Activated CD8-positive, alpha-beta memory T cell treated with anti-CD3 and anti-CD28 coated beads, Interleukin-2, amount 50 U/mL, for 24 hours (primary cell): ENCODE results near the gene SMARCA1.

ENCODE experiments used
- DNase-seq: peaks from one replicate; pipeline ENCODE4 v3.0.0-alpha.2; 2020; ENCODE audit errors: extremely low read depth

The SMARCA1 gene

GRCh38 chrX:129461801-129462456 is 61.4 kb downstream of the SMARCA1 start:
- DNase-seq: no peak

GRCh38 chrX:129452523-129452922 is 70.8 kb downstream of the SMARCA1 start:
- no peak for DNase-seq

GRCh38 chrX:129450123-129450522 is 73.2 kb downstream of the SMARCA1 start:
- no peak for DNase-seq

- no peak for DNase-seq
Measured at GRCh38 chrX:129449148-129449547, 74.1 kb downstream of the SMARCA1 start.

GRCh38 chrX:129445436-129445835 is 77.9 kb downstream of the SMARCA1 start:
- DNase-seq: no peak

GRCh38 chrX:129433945-129434344 is 89.3 kb downstream of the SMARCA1 start:
- DNase-seq: no peak

- DNase-seq: no peak
Measured at GRCh38 chrX:129433461-129433860, 89.8 kb downstream of the SMARCA1 start.

GRCh38 chrX:129427267-129427666 is 96.0 kb downstream of the SMARCA1 start:
- no peak for DNase-seq

- no peak for DNase-seq
Measured at GRCh38 chrX:129423191-129423590, 100.1 kb downstream of the SMARCA1 start.

- no peak for DNase-seq
Measured at GRCh38 chrX:129404670-129405008, 118.7 kb downstream of the SMARCA1 start.

- DNase-seq: no peak
Measured at GRCh38 chrX:129403974-129404669, 119.2 kb downstream of the SMARCA1 start.
